Measurements from ENCODE around the gene ANO4.
"Not testable (repeated sequence)": the region's sequence is repeated elsewhere in the genome, so short reads cannot be mapped to it uniquely, and the experiment has no call there.

The ANO4 gene

DNA sequence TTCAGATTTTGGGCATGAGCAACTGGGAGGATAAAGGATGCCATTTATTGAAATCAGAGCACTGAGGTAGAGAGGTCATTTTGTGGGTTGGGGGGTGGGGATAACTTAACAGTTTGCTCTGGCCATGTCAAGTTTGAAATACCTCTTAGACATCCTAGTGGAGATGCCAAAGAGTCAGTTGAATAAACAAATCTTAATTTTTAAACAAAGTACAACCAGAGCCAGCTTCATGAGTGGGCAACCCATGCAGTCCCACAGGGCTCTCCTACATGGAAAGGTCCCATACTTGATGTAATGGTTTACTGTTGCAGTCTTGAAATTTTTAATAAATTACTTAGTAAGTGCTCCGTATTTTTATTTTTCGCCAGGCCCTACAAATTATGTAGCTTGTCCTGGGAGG is 81.2 kb downstream of the ANO4 start:
- no peak for DNase-seq

GRCh38 chr12:100877776-100878175 is 83.2 kb downstream of the ANO4 start:
- DNase-seq: no peak

DNA sequence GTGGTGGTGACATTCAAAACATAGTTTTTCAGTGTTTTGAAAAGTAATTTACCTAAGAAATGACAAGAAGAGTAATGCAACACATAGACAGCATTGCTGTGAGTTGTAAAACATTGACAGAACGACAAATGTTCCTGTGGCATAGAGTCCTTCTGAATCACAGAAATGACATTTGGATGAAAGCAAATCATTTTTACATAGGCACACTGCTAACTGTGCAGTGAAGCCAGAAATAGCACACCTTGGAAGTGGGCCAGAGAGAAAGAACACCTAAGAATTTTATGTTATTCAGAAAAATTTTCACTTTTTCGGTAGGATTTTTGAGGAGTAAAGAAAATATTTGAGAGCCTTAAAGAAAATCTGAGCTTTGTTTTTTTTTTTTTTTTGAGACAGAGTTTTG is 100.6 kb downstream of the ANO4 start:
- DNase-seq: no peak

DNA sequence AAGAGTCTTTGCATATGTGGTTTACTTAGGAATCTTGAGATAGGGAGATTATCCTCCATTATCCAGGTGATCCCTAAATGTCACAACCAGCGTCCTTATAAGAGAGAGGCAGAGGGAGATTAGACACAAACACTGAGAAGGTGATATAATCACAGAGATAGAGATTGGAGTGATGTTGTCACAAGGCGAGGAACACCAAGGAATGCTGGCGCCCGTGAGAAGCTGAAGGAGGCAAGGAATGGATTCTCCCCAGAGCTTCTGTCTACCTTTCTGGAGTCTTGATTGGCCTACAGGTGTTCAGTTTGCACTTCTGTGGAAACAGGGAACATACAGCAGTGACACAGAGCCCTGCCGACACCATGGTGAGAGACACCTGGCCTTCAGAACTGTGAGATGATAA is 101.6 kb downstream of the ANO4 start:
- no peak for DNase-seq

- DNase-seq: no peak
Observed at GRCh38 chr12:100897240-100897639, 102.7 kb downstream of the ANO4 start.

DNA sequence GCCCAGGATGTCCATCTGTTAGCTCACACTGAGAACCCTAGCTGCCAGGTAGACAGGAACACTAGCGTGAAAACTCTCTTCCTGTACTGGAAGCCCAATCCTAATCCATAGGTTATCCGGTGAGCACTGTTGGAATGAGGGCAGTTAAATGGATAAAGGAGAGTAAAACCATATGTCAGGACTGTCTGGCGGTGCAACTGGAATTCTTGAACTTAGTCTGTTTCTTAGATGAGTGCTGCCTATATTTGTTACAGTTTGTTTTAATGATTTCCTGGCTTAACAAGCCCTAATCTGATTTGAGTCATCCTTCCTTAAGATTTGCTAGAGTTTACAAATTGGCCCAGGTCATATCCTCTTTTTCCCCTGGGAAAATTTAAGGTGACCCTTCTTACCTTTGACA is 104.7 kb downstream of the ANO4 start:
- DNase-seq: no peak

DNA sequence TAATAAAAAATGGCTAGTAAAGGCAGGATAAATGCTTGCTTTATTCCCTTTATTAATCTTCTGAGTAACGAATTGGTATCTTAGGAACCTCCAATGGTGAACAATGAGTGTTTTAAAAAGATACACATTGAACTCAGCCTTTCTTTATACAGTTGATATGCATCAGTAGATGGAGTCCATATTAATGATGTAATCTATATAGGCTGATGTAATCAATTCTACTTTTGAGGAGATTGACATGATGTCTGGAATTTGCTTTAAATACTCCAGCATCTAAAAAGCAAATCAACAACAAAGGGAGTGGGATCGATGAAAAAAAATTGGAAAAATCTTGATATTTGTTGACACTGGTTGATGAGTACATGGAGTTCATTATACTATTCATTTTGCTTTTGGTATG is 106.2 kb downstream of the ANO4 start:
- DNase-seq: no peak

DNA sequence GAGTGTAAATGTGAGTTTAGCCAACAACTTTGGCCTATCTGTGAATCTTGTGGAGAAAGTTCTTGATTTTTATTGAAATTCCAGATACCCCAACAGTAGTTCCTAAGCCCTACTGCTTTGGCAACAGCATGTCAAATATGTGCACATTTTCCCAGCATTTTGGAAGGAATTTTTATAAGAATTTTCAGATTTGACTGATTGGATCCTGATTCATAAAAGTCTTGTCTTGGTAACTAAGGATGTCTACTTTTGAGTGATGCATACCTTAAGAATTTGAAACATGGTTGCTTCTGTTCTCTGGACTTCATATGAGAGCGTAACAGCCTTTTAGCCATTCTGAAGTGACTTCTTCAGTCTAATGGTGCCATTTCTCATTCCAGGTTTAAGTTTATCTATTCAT is 106.7 kb downstream of the ANO4 start:
- no peak for DNase-seq

- no peak for DNase-seq
Observed at GRCh38 chr12:100904270-100904669, 109.7 kb downstream of the ANO4 start.

GRCh38 chr12:100908501-100908900 is 113.9 kb downstream of the ANO4 start:
- DNase-seq: no peak

GRCh38 chr12:100913872-100914592 is 119.5 kb downstream of the ANO4 start:
- no peak for DNase-seq

DNA sequence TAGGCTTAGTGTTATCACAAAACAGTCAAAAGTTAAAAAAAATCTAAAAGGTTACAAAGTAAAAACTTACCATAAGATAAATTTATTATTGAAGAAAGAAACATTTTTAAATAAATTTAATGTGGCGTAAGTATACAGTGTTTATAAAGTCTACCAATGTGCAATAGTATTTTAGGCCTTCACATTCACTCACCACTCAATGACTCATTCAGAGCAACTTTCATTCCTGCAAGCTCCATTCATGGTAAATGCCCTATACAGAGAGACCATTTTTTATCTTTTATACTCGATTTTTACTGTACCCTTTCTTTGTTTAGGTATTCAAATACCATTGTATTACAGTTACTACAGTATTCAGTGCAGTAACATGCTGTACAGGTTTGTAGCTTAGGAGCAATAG is 124.5 kb downstream of the ANO4 start:
- no peak for DNase-seq

GRCh38 chr12:100920493-100920892 is 125.9 kb downstream of the ANO4 start:
- DNase-seq: no peak

GRCh38 chr12:100926669-100927248 is 132.2 kb downstream of the ANO4 start:
- DNase-seq: no peak

GRCh38 chr12:100927826-100928225 is 133.2 kb downstream of the ANO4 start:
- no peak for DNase-seq

GRCh38 chr12:100932571-100932970 is 138.0 kb downstream of the ANO4 start:
- DNase-seq: no peak

DNA sequence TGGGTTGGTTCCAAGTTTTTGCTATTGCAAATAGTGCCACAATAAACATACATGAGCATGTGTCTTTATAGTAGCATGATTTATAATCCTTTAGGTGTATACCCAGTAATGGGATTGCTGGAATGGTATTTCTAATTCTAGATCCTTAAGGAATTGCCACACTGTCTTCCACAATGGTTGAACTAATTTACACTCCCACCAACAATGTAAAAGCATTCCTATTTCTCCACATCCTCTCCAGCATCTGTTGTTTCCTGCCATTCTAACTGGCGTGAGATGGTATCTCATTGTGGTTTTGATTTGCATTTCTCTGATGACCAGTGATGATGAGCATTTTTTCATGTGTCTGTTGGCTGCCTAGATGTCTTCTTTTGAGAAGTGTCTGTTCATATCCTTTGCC is 139.0 kb downstream of the ANO4 start:
- DNase-seq: not testable (repeated sequence)

DNA sequence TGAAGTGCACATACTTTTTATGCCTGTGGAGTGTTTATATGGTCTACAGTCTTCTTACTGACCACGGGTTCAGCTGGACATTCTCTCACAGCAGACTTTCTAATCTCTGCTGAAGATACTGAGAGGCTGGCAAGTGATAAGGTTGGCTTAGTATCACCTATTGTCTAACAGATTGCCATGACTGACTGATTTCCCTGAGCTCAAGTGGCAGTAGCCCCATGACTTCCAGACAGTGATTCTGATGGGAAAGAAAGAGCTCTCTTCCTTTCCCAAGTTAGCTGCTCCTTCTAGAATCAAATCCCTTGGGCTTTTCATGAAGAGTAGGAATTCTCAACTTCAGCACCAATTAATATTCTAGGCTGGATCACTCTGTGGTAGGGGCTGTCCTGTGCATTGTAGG is 141.4 kb downstream of the ANO4 start:
- DNase-seq: no peak

- DNase-seq: no peak
Observed at GRCh38 chr12:100936661-100937060, 142.1 kb downstream of the ANO4 start.

GRCh38 chr12:100940503-100940902 is 145.9 kb downstream of the ANO4 start:
- no peak for DNase-seq

DNA sequence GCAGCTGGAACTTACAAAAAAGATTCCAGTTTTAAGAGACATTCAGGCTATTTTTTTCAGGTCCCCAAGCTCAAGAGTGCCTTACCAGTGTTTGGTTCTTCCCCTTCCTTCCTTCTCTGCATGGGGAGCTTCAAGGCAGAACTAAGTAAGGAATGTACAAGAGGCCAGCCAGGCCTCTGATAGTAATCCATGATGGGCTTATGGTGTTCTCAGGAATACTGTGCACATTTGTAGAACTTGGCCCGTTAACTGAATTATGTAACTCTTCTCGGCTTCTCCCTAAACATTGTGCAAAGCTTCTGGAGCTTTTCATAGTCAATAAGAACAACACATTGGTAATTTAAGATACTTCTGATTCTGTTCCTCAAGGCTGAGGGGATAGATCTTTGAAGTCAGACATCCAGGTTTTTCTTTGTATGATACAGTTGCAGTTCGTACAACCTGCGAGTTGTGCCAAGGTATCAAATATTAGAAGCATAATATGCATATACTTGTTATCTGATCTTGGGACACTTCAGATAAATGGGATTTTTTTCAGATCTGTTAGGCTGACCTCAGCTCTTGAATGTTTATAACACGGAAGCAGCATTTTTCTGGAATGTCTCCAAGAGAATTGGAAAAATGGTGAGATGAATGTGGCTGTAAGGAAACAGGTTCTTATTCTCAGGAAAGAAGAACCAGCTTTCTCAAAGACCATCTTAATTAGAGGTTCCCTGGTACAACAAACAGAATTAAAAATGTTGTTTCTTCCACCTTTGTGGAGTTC is 148.6 kb downstream of the ANO4 start:
- no peak for DNase-seq

DNA sequence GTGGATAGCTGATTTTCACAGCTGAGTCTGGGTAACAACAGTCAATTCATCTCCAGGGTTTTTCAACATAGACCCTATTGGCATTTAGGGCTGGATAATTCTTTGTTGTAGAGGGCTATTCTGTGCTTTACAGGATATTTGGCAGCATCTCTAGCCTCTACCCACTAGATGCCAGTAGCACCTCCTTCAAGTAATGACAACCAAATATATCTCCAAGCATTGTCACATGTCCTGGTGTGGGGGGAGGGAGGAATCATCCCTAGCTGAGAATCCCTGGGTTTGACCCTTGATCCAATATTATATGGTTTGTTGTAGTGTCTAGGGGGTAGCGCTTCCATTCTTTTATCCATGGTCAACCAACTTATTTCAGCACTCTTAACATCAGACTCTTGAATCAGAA is 157.2 kb downstream of the ANO4 start:
- no peak for DNase-seq

DNA sequence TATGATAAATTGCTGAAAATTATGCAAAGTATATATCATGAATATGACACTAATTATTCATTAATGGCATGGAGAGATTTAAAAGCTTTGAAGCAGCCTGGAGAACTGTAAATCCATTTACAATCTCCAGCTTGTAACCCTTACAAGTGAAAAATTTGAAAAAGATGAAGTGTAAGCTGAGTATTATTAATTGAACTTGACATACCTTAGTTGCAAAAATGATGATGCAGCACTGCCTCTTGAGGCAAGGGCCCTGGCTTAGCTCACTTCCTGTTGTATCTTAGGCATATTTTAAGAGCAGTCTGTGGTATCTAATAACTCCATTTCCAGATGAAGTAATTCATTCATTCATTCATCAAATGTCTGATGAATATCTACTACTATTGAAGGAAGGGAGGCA is 158.6 kb downstream of the ANO4 start:
- DNase-seq: no peak

DNA sequence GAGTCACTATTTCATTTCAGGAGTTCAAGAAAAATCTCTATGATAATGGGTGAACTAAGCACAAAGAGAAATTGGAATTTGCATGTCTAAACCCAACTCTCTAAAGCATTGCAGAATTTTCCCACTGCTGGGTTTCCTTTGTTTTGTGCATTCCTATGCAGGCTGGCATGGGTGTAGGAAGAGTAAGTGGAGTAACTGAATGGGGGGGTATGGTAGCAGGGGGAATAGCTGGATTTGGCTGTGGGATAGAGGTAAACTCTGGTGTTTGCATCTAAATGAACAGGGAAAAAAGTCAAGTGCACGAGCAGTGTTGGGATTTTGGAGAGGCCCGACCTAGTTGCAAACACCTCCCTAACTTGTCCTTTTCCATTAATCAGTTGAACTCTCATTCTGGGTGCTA is 159.1 kb downstream of the ANO4 start:
- no peak for DNase-seq
